ENCODE results near the gene FAT1.

Gene FAT1

GRCh38 chr4:186543206-186543605 lies 180.4 kb downstream of the FAT1 start:
- ChIA-PET POLR2A (no interaction called here), CTCF (interaction anchor here (0.6 kb wide), 1 partner anchor 72 kb away, joined by 4 read pairs; no protein-coding TSS in a partner anchor)

GRCh38 chr4:186541801-186542200 lies 181.9 kb downstream of the FAT1 start:
- H3K4me3 ChIP-seq (ENCODE audit: low read depth, low read length): no peak overlapping the region

More at GRCh38 chr4:186543206-186543605, 180.4 kb downstream of the FAT1 start:
- Histone ChIP-seq H3K9me3 (ENCODE audit: control insufficient read depth, insufficient read depth, low read depth, low read length) (no peaks in the 10 kb centered on the region), H3K36me3 (ENCODE audit: control insufficient read depth in 2 of 2, insufficient read depth in 1 of 2, low read length in 2 of 2) (no peaks in the 10 kb centered on the region), H3K4me1 (ENCODE audit: control insufficient read depth, insufficient read depth, low read length) (no peaks in the 10 kb centered on the region), H3K27ac (ENCODE audit: extremely low read depth, low read depth, low read length) (no peak overlapping the region), H3K4me3 (ENCODE audit: low read depth, low read length) (no peak overlapping the region)
- no peak for TF ChIP-seq ZNF777 (tag by site-specific recombination; IDR thresholded peaks at IDR 0.05; ENCODE audit: borderline replicate concordance)
- no peak for TF ChIP-seq ZNF157 (tag by site-specific recombination; IDR thresholded peaks at IDR 0.05)
- TF ChIP-seq ZFP69B (tag by site-specific recombination; IDR thresholded peaks at IDR 0.05): no peak
- TF ChIP-seq ZNF10 (tag by site-specific recombination; IDR thresholded peaks at IDR 0.05): no peak
- no peak for TF ChIP-seq ZNF350 (tag by site-specific recombination; IDR thresholded peaks at IDR 0.05)
- no peak for TF ChIP-seq KLF1 (tag by site-specific recombination; IDR thresholded peaks at IDR 0.05)
- TF ChIP-seq ZNF692 (tag by site-specific recombination; IDR thresholded peaks at IDR 0.05): no peak
- no peak for TF ChIP-seq ZNF48 (tag by site-specific recombination; IDR thresholded peaks at IDR 0.05)
- no peak for TF ChIP-seq ZNF214 (tag by site-specific recombination; IDR thresholded peaks at IDR 0.05; ENCODE audit: borderline replicate concordance)
- no peak for TF ChIP-seq ZXDB (tag by site-specific recombination; IDR thresholded peaks at IDR 0.05)
- no peak for TF ChIP-seq ZNF280C (tag by site-specific recombination; IDR thresholded peaks at IDR 0.05)
- TF ChIP-seq ZNF146 (tag by site-specific recombination; IDR thresholded peaks at IDR 0.05): no peak
- TF ChIP-seq ZNF112 (tag by site-specific recombination; IDR thresholded peaks at IDR 0.05): no peak
- no peak for TF ChIP-seq YY2 (tag by site-specific recombination; IDR thresholded peaks at IDR 0.05)
- no peak for TF ChIP-seq ZNF830 (tag by site-specific recombination; IDR thresholded peaks at IDR 0.05; ENCODE audit: low read depth)
- no peak for TF ChIP-seq ZNF629 (tag by site-specific recombination; IDR thresholded peaks at IDR 0.05)
- TF ChIP-seq ZNF843 (tag by site-specific recombination; IDR thresholded peaks at IDR 0.05): no peak
- no peak for TF ChIP-seq ZBTB21 (tag by site-specific recombination; IDR thresholded peaks at IDR 0.05)
- no peak for TF ChIP-seq ZSCAN5A (tag by site-specific recombination; IDR thresholded peaks at IDR 0.05)
- TF ChIP-seq ZNF658 (tag by site-specific recombination; IDR thresholded peaks at IDR 0.05): no peak

More at GRCh38 chr4:186541801-186542200, 181.9 kb downstream of the FAT1 start:
- CTCF ChIA-PET: no interaction called here
- H3K36me3 ChIP-seq (ENCODE audit: control insufficient read depth in 2 of 2, insufficient read depth in 1 of 2, low read length in 2 of 2): no peaks in the 10 kb centered on the region
- POLR2A ChIA-PET: no interaction called here
- H3K4me1 ChIP-seq (ENCODE audit: control insufficient read depth, insufficient read depth, low read length): no peaks in the 10 kb centered on the region
- TF ChIP-seq AEBP2 (tag by site-specific recombination; IDR thresholded peaks at IDR 0.05; ENCODE audit: borderline replicate concordance) (no peak), ZNF660 (tag by site-specific recombination; IDR thresholded peaks at IDR 0.05) (no peak), KLF17 (tag by site-specific recombination; IDR thresholded peaks at IDR 0.05) (no peak), ZNF510 (tag by site-specific recombination; IDR thresholded peaks at IDR 0.05; ENCODE audit: insufficient replicate concordance) (no peak), ZNF76 (tag by site-specific recombination; IDR thresholded peaks at IDR 0.05; ENCODE audit: borderline replicate concordance, low read depth) (no peak)
- no peak overlapping the region for H3K27ac ChIP-seq (ENCODE audit: extremely low read depth, low read depth, low read length)
- no peaks in the 10 kb centered on the region for H3K9me3 ChIP-seq (ENCODE audit: control insufficient read depth, insufficient read depth, low read depth, low read length)
